ENCODE results near the gene SCARB1. TPM values are rescaled to one million over a fixed set of nuclear protein-coding genes. Genes with fewer than 3 reads are reported as not detected.
A peak's percentile ranks its signal among the peaks of the same experiment; 100 is the strongest.

The SCARB1 gene
- total RNA-seq, 1 donor from 2014 or later, result 25.1 TPM

- no peak overlapping the region for H3K4me3 Mint-ChIP-seq (ENCODE audit: unreplicated experiment)
- H3K9me3 Mint-ChIP-seq (ENCODE audit: unreplicated experiment), result peaks cover 2% of the 10 kb centered on the region
- no peak overlapping the region for H3K27ac Mint-ChIP-seq (ENCODE audit: unreplicated experiment)
- peaks cover 6% of the 10 kb centered on the region for H3K27me3 Mint-ChIP-seq (ENCODE audit: unreplicated experiment)
- no peaks in the 10 kb centered on the region for H3K36me3 Mint-ChIP-seq (ENCODE audit: unreplicated experiment)
- H3K4me1 Mint-ChIP-seq (ENCODE audit: low read depth, unreplicated experiment), result peaks cover 16% of the 10 kb centered on the region
- no peak for TF ChIP-seq CTCF (IDR thresholded peaks at IDR 0.05; ENCODE audit: partially characterized antibody, unreplicated experiment)
- no peak for DNase-seq
These were observed 12.1 kb upstream of the SCARB1 start for GRCh38 chr12:124875803-124876132.

- no peaks in the 10 kb centered on the region for H3K36me3 Mint-ChIP-seq (ENCODE audit: unreplicated experiment)
These were observed 11.5 kb upstream of the SCARB1 start for GRCh38 chr12:124874988-124875802.

GRCh38 chr12:124874188-124874587, 10.5 kb upstream of the SCARB1 start:
- Mint-ChIP-seq H3K27ac (ENCODE audit: unreplicated experiment) (no peak overlapping the region), H3K4me1 (ENCODE audit: low read depth, unreplicated experiment) (peaks cover 16% of the 10 kb centered on the region), H3K4me3 (ENCODE audit: unreplicated experiment) (no peak overlapping the region), H3K36me3 (ENCODE audit: unreplicated experiment) (no peaks in the 10 kb centered on the region), H3K9me3 (ENCODE audit: unreplicated experiment) (peaks cover 2% of the 10 kb centered on the region), H3K27me3 (ENCODE audit: unreplicated experiment) (peaks cover 6% of the 10 kb centered on the region)
- TF ChIP-seq CTCF (IDR thresholded peaks at IDR 0.05; ENCODE audit: partially characterized antibody, unreplicated experiment), result no peak
- no peak for DNase-seq

More at GRCh38 chr12:124874988-124875802, 11.5 kb upstream of the SCARB1 start:
- DNase-seq, result no peak
- peaks cover 16% of the 10 kb centered on the region for H3K4me1 Mint-ChIP-seq (ENCODE audit: low read depth, unreplicated experiment)
- peaks cover 6% of the 10 kb centered on the region for H3K27me3 Mint-ChIP-seq (ENCODE audit: unreplicated experiment)
- H3K4me3 Mint-ChIP-seq (ENCODE audit: unreplicated experiment), result peak overlapping the region; percentile 42
- H3K9me3 Mint-ChIP-seq (ENCODE audit: unreplicated experiment), result peaks cover 2% of the 10 kb centered on the region
- peak overlapping the region; percentile 15 for H3K27ac Mint-ChIP-seq (ENCODE audit: unreplicated experiment)
- TF ChIP-seq CTCF (IDR thresholded peaks at IDR 0.05; ENCODE audit: partially characterized antibody, unreplicated experiment), result no peak

GRCh38 chr12:124872068-124872719, 8.5 kb upstream of the SCARB1 start:
- peak; percentile 42 for DNase-seq
- Mint-ChIP-seq H3K36me3 (ENCODE audit: unreplicated experiment) (no peaks in the 10 kb centered on the region), H3K27ac (ENCODE audit: unreplicated experiment) (peak overlapping the region; percentile 95), H3K9me3 (ENCODE audit: unreplicated experiment) (peaks cover 2% of the 10 kb centered on the region), H3K27me3 (ENCODE audit: unreplicated experiment) (peaks cover 6% of the 10 kb centered on the region), H3K4me3 (ENCODE audit: unreplicated experiment) (no peak overlapping the region), H3K4me1 (ENCODE audit: low read depth, unreplicated experiment) (peaks cover 16% of the 10 kb centered on the region)
- TF ChIP-seq CTCF (IDR thresholded peaks at IDR 0.05; ENCODE audit: partially characterized antibody, unreplicated experiment), result no peak

GRCh38 chr12:124871297-124871696, 7.6 kb upstream of the SCARB1 start:
- Mint-ChIP-seq H3K4me3 (ENCODE audit: unreplicated experiment) (no peak overlapping the region), H3K27me3 (ENCODE audit: unreplicated experiment) (peaks cover 5% of the 10 kb centered on the region), H3K27ac (ENCODE audit: unreplicated experiment) (no peak overlapping the region), H3K36me3 (ENCODE audit: unreplicated experiment) (no peaks in the 10 kb centered on the region), H3K4me1 (ENCODE audit: low read depth, unreplicated experiment) (peaks cover 16% of the 10 kb centered on the region), H3K9me3 (ENCODE audit: unreplicated experiment) (peaks cover 2% of the 10 kb centered on the region)
- no peak for TF ChIP-seq CTCF (IDR thresholded peaks at IDR 0.05; ENCODE audit: partially characterized antibody, unreplicated experiment)
- no peak for DNase-seq
